H1 (cell line): ENCODE measurements around the gene TSC22D4. TPM values are rescaled to one million over a fixed set of nuclear protein-coding genes. Genes with fewer than 3 reads are reported as not detected.
A peak's percentile ranks its signal among the peaks of the same experiment; 100 is the strongest.

ENCODE experiments used
- ASH2L ChIP-seq: fragments of 200-600, 300-600 bp; sonication (generic); IDR thresholded peaks from one replicate; pipeline ENCODE4 v1.7.1; 2017; ENCODE audit warnings: low read length
- BCL11A ChIP-seq, 2 experiments: IDR thresholded peaks; one replicate each; pipeline ENCODE4 v1.6.1; 2011; ENCODE audit warnings: low read depth in 2 of 2, low read length in 2 of 2, mild to moderate bottlenecking in 2 of 2
- EGR1 ChIP-seq: IDR thresholded peaks from 2 replicates; pipeline ENCODE4 v1.6.1; 2011; ENCODE audit warnings: low read depth, low read length, borderline replicate concordance
- GTF2F1 ChIP-seq: IDR thresholded peaks from 2 replicates; pipeline ENCODE4 v1.6.1; 2012; ENCODE audit warnings: low read depth, low read length, improper control_type of control experiment, borderline replicate concordance
- HDAC2 ChIP-seq, 2 experiments: fragments of 300-600 bp in 1 of 2; sonication (generic) in 1 of 2; IDR thresholded peaks; 2 replicates each; pipeline ENCODE4 v1.6.1; 2011 to 2012; ENCODE audit warnings: low read depth in 2 of 2, low read length in 2 of 2, mild to moderate bottlenecking in 2 of 2, moderate library complexity in 2 of 2, borderline replicate concordance in 1 of 2, inconsistent platforms in 1 of 2
- HDAC6 ChIP-seq: IDR thresholded peaks from one replicate; pipeline ENCODE4 v1.7.1; 2012; ENCODE audit warnings: low read depth, mild to moderate bottlenecking, inconsistent platforms, low read length, moderate library complexity
- POLR2AphosphoS5 ChIP-seq: IDR thresholded peaks from 2 replicates; pipeline ENCODE4 v1.6.1; 2011; ENCODE audit warnings: low read depth, low read length
- RAD21 ChIP-seq, 2 experiments: IDR thresholded peaks in 1 of 2; conservative IDR thresholded peaks in 1 of 2; 2 replicates each; pipeline ENCODE4 v1.6.1; 2011; ENCODE audit warnings: low read depth in 2 of 2, low read length in 2 of 2, improper control_type of control experiment in 1 of 2, inconsistent platforms in 1 of 2, mild to moderate bottlenecking in 1 of 2, moderate library complexity in 1 of 2
- SAP30 ChIP-seq: fragments of 300-600 bp; sonication (generic); IDR thresholded peaks from 2 replicates; pipeline ENCODE4 v1.7.1; 2012; ENCODE audit warnings: low read length, moderate library complexity, mild to moderate bottlenecking, inconsistent platforms; ENCODE audit not compliant: insufficient read depth, insufficient replicate concordance
- SP1 ChIP-seq: IDR thresholded peaks from 2 replicates; pipeline ENCODE4 v1.6.1; 2011; ENCODE audit warnings: low read depth, low read length
- SP2 ChIP-seq: IDR thresholded peaks from 2 replicates; pipeline ENCODE4 v1.6.1; 2012; ENCODE audit warnings: mild to moderate bottlenecking, low read length, inconsistent platforms
- SP4 ChIP-seq: IDR thresholded peaks from 2 replicates; pipeline ENCODE4 v1.6.1; 2012; ENCODE audit warnings: low read length, inconsistent platforms
- SUZ12 ChIP-seq: fragments of 200-600 bp; sonication (generic); IDR thresholded peaks from 2 replicates; pipeline ENCODE4 v1.6.1; 2012; ENCODE audit warnings: mild to moderate bottlenecking, inconsistent platforms, low read length, moderate library complexity, mixed read lengths
- TAF7 ChIP-seq: optimal IDR thresholded peaks from 2 replicates; pipeline ENCODE3; 2011; ENCODE audit warnings: low read depth, mild to moderate bottlenecking, inconsistent platforms, low read length, moderate library complexity, borderline replicate concordance
- TEAD4 ChIP-seq: IDR thresholded peaks from 2 replicates; pipeline ENCODE4 v1.6.1; 2012; ENCODE audit warnings: low read depth, low read length, inconsistent platforms, mixed read lengths
- YY1 ChIP-seq: IDR thresholded peaks from 2 replicates; pipeline ENCODE4 v1.6.1; 2011; ENCODE audit warnings: low read depth, mild to moderate bottlenecking, low read length
- polyA plus RNA-seq, 7 experiments: library from polyadenylated mRNA; depleted of rRNA in 3 of 7; stranded (reverse) in 5 of 7; unstranded in 2 of 7; fragments of >200 nt in 5 of 7; fragments of 200-250 nt in 2 of 7; gene quantifications; 1 replicate in 5 of 7; 2 replicates in 1 of 7; 4 replicates in 1 of 7; pipeline versions ENCODE4 v1.2.1 to v1.2.3, GENCODE V29; 2011 to 2013; ENCODE audit warnings: missing spikeins in 2 of 7, mixed read lengths in 2 of 7
- total RNA-seq: library from RNA; stranded (reverse); fragmentation: NEBNext Ultra II Directional; extraction: Animal tissue kit (Norgen Biotek cat#: 25700); gene quantifications from 2 replicates; pipeline ENCODE4 v1.2.1, GENCODE V29; 2021
- TF ChIP-seq, protein P1 (sequence below), 3 experiments: IDR thresholded peaks; 1 replicate in 2 of 3; 2 replicates in 1 of 3; pipeline versions ENCODE4 v1.5.1 to v1.6.1; 2011; ENCODE audit warnings: low read length in 3 of 3, mild to moderate bottlenecking in 3 of 3, inconsistent platforms in 2 of 3, low read depth in 1 of 3, moderate library complexity in 1 of 3; ENCODE audit not compliant: insufficient read depth in 1 of 3; ENCODE audit errors: control extremely low read depth in 1 of 3
- TF ChIP-seq, protein P2 (sequence below): IDR thresholded peaks from 2 replicates; pipeline ENCODE4 v1.6.1; 2012; ENCODE audit warnings: inconsistent platforms

The TSC22D4 gene
- total and polyA plus RNA-seq, 2 of the 8 experiments (the other 6 are each of a cell fraction or from before 2014, with no cell fraction given): 13.2 to 20.3 TPM

GRCh38 chr7:100435401-100436304 lies 43.4 kb downstream of the TSC22D4 start (continued):
- TF ChIP-seq BCL11A (IDR thresholded peaks at IDR 0.05; ENCODE audit: low read depth in 2 of 2, low read length in 2 of 2): no peak
- TF ChIP-seq POLR2AphosphoS5: peak; percentile 50
- TF ChIP-seq SP4: no peak
- no peak for TF ChIP-seq GTF2F1
- TF ChIP-seq, protein P1, sequence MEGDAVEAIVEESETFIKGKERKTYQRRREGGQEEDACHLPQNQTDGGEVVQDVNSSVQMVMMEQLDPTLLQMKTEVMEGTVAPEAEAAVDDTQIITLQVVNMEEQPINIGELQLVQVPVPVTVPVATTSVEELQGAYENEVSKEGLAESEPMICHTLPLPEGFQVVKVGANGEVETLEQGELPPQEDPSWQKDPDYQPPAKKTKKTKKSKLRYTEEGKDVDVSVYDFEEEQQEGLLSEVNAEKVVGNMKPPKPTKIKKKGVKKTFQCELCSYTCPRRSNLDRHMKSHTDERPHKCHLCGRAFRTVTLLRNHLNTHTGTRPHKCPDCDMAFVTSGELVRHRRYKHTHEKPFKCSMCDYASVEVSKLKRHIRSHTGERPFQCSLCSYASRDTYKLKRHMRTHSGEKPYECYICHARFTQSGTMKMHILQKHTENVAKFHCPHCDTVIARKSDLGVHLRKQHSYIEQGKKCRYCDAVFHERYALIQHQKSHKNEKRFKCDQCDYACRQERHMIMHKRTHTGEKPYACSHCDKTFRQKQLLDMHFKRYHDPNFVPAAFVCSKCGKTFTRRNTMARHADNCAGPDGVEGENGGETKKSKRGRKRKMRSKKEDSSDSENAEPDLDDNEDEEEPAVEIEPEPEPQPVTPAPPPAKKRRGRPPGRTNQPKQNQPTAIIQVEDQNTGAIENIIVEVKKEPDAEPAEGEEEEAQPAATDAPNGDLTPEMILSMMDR (IDR thresholded peaks at IDR 0.05; ENCODE audit: control extremely low read depth in 1 of 3, insufficient read depth in 1 of 3, low read depth in 1 of 3, low read length in 3 of 3): no peak
- no peak for TF ChIP-seq EGR1
- no peak for TF ChIP-seq SP1
- TF ChIP-seq YY1: no peak
- TF ChIP-seq SUZ12: no peak
- peak; percentile 46 for TF ChIP-seq ASH2L
- no peak for TF ChIP-seq RAD21 (IDR thresholded peaks at IDR 0.05 in 1 of 2, conservative IDR thresholded peaks at IDR 0.05 in 1 of 2; ENCODE audit: low read depth in 2 of 2, low read length in 2 of 2)
- TF ChIP-seq SP2: no peak
- TF ChIP-seq HDAC6: no peak
- TF ChIP-seq SAP30: no peak
- TF ChIP-seq, protein P2, sequence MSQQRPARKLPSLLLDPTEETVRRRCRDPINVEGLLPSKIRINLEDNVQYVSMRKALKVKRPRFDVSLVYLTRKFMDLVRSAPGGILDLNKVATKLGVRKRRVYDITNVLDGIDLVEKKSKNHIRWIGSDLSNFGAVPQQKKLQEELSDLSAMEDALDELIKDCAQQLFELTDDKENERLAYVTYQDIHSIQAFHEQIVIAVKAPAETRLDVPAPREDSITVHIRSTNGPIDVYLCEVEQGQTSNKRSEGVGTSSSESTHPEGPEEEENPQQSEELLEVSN: 0 out of 2 replicates have a peak, but pooled peaks have one; percentile 25
- 0 out of 4 replicates have a peak, but pooled peaks of 1 of the 2 experiments have one; percentile 19 for TF ChIP-seq HDAC2 (IDR thresholded peaks at IDR 0.05; ENCODE audit: borderline replicate concordance in 1 of 2, low read depth in 2 of 2, low read length in 2 of 2)
- no peak for TF ChIP-seq TAF7
- TF ChIP-seq TEAD4: no peak
